IPS-NIHi11 (cell line): Measurements from ENCODE around the gene SPOCD1.

Experiments used
- DNase-seq: peaks from one replicate; pipeline ENCODE4 v3.0.0; 2012; ENCODE audit warnings: mixed read lengths, low spot score

SPOCD1 gene

DNA sequence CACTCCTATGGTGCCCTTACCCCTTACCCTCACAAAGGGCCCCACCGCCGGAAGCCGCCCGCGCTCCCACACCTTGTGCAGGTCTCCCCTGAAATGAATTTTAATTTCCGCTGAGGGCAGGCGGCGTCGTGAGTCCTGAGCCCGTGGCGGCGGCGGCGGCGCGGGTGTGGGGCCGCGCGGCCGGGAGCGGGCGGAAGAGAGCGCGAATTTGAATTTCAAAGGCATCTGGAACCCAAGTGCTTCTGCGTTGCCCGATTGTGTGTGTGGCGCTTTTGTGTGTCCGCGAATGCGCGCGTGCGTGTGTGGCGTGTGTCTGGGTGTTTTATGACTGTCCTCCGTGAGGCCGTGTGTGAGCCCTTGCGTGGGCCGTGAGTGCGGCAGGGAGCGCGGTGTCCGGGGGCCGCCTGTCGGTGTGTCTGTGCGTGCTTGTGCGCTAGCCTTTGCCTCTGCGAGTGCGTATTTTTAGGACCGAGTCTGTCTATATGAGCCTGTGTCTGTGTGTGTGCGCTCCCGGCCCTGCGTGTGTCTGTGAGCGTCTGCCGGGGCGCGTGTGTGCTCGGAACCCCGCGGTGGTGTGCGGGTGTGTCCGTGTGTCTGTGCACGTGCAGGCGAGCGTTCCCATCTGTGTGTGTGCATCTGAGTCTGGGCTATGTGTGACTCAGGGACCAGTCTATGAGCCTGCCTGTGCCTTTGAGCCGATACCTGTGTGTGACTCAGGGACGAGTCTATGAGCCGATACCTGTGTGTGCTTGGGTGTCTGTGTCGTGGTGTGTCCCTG is 43.7 kb downstream of the SPOCD1 start:
- DNase-seq, result no peak

DNA sequence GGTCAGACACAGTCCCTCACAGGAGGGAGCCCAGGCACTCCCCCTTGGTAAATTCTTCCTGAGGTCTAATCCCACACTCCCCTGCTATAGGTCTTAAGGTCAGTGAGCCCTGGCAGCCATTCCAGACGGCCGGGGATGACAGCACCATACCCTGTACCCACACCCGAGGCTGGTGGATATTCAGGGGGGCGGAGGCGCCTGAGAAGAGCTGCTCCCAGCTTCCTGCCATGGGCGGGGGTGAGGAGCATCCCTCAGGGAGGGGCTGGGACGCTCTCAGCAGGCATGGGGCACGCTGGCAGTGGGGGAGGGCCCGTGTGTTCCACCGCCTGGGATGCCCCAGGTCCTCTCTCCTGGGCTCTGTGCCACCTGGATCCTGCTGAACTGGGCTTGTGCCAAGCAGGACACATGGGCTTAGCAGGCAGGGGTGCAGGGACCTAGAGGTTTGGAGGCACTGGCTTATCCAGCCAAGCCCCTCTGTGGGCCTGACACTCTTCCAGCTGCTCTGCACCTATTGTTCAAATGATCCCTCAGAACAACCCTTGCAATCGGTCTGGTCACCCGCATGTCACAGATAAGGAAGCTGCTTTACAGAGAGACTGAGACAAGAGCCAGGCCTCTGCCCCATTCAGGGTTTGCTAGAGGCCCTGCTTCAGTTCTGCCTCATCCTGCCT is 46.0 kb downstream of the SPOCD1 start:
- DNase-seq, result no peak

DNA sequence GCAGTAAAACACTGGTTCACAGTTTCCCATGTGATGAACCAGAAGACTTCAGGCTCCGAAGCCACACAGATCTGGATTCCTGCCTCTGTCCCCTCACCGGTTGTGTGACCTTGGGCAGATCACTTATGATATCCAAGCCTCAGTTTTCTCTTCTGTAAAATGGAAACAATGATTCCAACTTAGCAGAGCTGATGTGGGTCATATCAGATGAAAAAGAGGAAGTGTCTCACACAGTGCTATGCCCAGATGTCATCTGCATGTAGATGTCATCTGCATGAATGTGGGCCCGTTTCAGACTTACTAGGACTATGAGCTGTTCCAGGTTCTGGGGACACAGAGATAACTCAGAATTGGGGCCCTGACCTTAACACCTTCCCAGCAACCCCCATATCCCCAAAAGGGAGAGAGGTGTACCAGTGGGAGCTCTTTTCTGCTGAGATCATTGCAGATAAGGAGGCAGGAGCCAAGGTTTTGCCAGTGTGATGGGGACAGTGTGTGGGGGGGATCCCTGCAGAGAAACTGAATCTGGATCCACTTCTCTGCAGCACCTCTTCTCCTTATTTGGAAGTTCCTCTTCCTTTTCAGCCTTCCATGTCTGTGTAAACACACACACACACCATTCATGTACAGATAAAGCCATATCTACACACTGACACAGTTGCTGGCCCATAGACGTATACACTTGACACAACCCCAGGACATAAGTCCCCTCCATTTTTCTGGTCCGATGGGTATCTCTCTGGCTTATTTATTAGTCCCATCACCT is 46.7 kb downstream of the SPOCD1 start:
- DNase-seq, result no peak

DNA sequence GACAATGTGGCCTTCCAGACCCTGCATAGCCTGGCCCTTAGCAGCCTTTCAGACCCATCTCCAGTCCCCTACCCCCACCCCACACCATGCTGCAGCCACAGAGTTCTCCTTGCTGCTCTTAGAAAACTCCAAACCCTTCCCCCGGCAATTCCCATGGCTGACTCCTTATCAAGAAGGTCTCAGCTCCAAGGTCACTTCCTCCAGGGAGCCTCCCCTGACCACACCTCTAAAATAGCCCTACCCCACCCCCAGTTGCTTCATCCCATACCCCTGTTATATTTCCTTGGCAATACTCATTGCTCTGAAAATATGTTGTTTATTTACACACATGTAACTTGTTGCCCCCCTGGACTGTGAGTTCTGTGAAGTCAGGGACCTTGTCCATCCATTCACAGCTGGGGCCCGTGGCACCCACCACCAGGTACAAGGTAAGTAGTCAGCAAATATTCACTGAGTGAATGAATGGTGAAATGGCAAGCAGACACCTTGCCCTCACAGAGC is 47.4 kb downstream of the SPOCD1 start:
- DNase-seq, result no peak

DNA sequence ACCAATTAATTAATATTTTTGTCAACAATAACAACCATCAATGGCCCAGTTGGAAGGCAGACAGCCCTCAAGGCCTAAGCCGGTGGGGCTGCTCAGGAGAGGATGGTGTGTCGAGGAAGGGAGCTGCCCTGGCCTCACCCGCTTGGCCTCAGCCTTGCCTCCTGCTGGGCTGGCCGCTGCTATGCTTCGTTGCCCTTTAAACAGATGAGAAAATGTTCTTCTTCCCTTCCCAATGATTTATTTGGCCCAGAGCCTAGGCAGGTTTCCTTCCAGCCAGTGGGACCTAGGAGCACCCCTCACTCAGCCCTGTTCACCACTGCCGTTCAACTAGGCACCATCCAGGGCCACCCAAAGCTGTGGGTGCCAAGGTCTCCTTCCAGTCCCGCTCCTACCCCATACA is 48.6 kb downstream of the SPOCD1 start:
- DNase-seq, result no peak

DNA sequence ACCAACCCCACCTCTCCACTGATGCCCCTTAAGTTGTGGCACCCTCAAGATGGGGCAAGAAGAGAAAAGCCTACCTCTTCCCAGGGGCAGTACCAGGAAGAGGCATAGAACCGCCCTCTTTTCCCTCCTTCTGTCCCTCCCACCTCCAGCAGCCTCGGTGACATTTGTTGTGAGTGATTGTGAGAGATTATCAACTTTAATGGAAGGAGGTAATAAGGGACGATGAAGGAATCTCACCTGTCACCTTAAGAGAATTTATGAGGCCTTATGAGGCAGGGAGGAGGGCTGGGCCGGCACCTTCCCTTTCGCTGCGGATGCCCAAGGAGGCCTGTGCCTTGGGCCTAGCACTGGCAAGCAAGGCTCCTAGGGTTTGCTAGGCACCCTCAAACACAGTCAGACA is 50.3 kb downstream of the SPOCD1 start:
- no peak for DNase-seq

DNA sequence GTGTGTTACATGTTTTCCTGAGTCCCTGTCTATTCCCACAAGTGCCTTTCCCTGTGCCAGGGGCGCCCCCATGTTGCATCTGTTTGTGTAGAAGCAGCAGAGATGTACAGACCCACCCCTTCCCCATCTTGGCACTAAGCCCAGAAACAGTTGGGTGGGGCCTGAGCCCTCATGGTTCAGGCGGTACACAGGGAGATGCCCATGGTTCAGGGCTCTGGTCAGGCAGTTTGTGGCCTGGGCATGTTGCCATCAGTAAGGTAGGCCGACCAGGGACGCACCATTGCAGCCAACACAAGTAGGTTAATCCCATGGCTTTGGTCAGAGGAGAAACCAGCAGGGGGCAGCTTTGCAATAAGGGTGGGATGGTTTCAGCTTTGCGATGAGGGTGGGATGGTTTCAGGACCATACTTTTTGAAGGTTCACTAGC is 50.8 kb downstream of the SPOCD1 start:
- no peak for DNase-seq

DNA sequence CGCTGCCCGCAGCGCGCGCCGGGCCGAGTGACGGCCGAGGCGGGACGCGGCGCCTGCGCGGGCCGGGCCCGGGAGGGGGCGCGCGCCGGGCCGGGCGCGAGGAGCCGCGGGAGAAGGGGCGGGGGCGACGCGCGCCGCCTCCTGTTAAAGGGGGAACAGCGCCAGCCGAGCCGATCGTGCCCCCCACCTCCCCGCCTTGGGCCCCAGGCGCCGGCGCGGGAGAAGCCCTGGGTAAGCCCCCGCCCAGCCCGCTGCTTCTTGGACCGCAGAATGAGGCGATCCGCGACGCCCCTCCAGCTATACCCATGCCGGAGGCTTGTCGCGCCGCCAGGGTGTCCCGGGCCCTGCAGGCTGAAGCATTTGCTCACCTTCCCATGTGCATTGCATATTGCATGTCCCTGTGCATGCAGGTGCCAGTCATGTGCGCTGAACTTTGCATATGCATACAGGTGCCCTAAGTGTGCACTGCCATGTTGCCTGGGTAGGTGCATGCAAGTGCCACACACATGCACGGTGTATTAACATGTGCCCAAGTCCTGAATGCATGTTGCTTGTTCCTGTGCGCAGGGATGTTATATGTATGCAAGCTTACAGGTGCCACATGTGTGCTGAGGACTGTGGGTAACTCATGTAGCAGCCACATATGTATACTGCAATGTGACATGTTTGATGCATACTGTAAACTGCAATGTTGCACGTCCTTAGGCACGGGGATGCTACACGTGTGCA is 51.3 kb downstream of the SPOCD1 start, which contains the start of gene ADGRB2:
Gene ADGRB2 (minus strand): TSS at position 29 of the 729 bp plus-strand sequence. CDS start 7,119 bp downstream, outside the sequence.
- DNase-seq, result peak; percentile 76

DNA sequence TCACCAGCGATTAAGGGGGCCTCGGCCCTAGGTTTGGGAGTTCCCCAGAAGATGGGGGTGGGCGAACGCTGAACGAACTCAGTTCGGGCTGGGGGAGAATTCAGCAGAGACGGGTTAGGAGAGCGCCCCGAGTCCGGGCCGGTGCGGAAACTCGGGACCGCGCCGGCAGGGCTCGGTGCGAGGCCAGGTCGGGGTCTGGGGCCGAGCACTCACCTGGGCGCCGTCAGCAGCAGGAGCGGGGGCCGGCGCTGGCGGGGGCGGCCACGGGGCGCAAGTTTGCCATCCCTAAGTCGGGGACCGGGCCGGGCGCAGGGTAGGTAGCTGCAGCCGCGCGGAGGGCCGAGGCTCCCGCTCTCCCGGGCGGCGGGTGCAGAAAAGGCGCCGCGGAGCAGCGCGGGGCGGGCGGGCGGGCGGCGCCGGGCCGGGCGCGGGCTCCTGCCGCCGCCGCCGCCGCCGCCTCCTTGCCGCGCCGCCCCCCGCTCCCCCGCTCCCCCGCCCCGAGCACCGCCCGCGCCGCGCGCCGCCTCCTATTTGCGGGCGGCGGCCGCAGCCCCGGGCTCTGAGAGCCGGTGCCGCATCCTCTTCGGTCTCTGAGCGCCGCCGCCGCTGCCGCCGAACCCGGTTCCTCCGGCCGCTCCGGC is 52.0 kb downstream of the SPOCD1 start:
- no peak for DNase-seq

DNA sequence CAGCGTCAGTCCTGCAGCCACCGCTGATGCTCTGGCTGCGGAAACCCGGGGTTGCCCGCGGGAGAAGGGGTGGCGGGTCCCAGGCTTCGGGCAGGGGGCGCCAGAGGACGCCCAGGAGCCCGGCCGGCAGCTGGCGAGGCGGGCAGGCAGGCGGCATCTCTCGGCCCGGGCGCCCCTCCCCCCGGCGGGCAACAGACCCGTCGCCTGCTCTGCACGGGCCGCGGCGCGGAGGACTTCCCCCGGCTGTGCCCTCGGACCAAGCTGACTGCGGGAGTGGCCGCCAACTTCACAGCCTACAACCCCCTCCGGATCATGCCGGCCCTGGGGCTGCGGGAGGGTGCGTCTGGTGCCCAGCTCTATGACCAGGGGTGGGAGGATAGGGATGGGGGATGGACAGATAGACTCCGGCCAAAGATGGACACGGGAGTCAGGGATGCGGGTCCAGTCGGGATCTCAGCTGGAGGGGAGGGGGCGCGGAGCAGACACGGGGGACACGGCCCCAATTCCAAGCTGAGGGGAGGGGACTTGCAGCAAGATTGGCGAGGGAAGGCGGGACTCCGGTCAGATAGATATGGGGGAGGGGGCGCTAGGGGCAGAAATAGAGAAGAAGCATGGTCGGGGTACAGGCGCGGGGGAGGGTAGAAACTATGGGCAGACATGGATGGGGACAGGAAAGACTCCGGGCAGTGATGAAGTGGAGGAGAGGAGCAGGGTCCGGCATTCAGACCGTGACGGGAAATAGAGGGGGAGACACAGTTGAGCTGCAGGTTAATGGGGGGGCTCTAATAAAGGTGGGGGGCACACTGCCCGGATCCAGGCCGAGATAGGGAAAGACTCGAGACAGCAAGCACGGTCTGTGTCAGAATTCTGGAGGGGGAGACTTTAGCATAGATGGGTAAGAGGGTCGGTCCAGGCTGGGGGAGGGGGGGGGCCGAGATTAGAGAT is 52.8 kb downstream of the SPOCD1 start:
- DNase-seq, result peak; percentile 88

DNA sequence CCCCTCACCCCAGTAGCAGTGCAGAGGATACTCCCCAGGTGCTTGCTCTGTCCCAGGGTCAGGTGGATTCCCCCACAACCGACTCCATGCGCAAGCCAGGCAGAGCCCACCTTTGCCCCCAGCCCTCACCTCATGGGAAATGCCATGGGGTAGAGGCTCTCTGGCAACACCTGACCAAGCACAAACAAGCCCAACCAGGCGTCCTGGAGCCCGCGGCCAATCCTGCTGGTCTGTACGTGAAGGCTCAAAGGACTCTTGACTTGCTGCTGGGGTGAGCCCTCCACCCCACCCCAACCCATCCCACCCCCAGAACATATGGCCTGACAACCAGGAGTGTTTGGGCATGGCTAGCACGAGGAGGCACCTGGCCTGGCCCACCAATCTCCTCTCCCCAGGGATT is 53.5 kb downstream of the SPOCD1 start:
- DNase-seq, result no peak

DNA sequence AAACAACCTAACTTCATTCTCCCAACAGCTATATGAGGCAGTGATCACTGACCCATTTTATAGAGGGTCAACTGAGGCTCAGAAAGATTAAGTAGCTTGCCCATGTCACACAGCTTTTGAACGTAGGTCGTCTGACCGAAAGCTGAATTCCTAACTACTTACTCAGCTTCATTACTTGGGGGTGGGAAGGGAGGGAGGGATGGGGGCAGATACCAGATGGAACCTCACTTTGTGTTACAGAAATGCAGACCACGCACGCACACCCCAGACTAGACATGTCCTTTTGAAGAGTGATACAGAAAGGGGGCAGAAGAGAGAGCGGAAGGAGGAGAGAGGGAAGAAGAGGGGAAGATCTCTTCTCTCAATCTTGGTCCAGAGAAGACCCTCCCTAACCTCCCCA is 53.9 kb downstream of the SPOCD1 start:
- DNase-seq, result no peak

DNA sequence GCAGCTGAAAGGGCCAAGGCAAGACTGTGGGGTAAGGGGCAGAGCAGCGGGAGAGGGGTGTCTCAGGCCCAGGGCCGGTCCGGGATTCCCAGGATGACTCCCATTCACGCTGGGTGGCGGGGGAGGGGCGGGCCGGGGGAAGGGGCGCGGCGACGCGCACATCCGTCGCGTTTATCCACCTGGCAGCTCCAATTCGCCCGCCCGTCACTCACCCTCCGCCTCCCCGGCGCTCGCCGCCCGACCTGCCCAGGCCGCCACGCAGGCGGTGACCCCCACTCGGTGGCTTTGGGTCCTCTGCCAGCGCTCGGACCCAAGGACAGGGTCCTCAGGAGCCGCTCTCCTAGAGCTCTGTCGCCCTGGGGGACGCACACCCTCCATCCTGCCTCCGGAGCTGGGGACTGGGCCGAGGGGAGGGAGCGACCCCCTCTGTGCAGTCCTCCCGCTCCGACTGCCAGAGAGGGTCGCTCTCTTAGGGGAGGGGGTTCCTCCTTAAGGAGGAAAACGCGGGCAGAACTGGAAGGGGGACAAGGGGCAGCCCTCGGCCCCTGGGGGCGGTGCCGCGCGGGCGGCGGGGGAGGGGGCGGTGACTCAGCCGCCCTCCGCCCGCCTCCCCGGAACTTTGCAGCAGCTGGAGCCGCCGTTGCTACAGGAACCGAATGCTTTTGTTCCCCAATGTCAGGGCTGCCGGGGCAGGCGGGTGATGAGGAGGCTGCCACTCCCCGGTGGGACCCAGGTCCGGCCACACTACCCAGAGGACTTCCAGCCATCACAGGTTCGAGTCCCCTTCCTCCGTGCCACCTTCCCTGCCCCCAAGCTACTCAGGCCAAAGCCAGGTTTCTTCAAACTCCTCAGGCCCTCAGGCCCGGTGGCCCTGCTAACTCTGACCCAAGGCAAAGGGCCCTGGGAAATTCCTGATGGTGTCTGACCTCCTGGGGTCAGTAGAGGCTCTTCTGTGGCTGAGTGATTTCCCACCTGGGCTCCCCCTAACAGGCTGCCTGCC is 55.1 kb downstream of the SPOCD1 start:
- peak; percentile 85 for DNase-seq

DNA sequence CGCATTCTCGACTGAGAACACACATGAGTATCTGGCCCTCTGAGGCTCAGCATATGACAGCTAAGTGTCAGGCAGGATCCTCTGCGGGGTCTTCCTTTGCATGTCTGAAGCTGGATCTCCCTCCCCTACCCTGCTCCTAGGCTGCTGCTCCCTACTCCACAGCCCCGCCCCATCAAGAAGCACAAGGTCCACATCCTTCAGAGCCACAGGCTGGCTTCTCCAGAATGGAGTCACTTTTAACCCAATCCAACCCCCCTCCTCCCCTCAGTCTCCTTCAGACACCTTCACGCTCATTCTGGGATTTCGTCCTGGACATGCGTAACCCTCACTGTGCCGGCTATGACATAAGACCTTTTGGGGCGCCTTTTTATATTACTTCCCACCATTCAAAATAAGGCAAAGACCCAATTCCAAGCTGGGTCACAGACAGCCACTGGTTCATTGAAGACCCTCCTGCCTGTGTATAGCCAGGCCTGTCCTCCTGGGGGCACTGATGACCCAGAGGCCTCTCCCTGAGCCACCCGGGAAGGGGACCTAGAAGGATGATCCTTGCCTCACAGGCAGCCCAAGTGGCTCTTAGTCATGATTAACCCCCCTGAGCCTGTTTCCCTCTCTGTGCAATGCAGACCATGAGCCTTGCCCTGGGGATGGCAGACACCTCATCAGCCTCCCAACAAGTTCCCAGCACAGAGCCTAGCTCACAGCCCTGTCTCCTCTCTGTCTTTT is 56.4 kb downstream of the SPOCD1 start:
- no peak for DNase-seq

DNA sequence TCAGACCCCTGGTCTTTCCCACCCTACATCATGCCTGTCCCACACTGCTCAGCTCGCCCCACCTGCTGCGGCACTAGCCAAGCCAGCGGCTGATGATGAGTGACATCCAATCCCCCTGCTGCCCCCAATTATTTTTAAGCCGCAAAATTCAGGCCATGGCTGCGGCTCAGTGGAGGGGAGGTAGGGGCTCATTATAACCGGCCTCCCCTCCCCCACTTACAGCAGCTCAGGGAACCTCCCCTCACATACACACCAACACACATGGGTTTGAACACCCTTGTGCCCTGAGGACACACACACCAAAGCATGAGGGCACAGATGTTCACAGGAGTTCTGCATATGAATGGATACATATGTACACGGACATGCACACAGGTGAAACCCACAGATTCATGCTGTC is 57.0 kb downstream of the SPOCD1 start:
- DNase-seq, result no peak

DNA sequence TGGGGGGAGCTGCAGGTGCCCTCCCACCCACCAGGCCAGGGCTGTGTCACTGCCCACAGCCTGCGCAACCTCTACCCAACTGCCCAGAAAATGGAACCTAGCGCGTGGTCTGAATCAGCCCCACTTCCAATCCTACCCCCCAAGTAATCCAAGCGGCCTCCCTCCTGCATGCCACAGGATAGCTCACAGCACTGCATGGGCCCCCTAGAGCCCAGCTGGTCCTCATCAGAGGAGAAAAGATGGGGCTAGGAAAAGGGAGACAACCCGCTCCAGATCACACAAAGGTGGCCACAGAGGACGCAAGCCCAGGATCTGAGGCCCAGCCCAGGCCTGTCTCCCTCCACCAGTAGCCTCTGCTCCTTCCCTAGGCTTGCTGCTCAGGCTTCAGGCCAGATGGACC is 57.8 kb downstream of the SPOCD1 start:
- DNase-seq, result no peak

DNA sequence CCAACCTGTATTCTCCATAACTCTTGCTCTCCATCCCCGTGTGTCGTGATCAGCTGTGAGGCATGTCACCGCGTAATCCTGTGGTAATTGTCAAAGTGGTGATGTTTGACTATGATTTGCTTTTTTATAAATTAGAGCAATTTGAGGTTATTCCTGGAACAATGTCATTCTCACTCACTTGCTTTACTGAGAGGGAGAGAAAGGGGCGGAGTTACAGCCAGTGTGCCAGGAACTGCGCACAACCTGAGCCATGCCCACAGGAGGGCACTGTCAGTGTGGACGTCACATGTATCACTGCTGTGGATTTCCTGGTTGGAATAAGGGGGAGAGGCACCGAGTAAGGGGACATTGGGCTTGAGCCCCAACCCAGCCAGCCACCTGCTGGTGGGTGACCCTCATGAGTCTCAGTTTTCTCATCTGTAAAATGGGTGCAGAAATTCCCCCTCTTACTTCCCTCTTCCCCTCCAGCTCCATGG is 58.6 kb downstream of the SPOCD1 start:
- no peak for DNase-seq

DNA sequence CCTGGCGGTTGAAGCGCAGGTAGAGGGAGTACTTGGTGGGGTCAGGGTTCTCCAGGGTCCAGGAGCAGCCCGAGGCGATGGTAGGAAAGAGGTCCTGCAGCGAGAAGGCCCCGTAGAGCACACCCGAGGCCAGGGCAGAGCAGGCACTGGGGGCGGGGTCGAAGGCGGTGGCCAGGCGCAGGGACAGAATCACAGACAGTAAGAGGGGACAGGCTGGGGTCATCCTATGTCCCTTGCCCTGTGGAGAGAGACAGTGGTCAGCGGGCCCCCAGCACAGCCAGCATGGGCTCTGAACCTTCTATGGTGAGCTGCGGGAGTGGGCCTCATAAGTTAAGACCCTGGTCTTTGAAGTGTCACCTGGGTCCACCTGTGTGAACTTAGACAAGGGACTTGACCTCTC is 59.2 kb downstream of the SPOCD1 start:
- no peak for DNase-seq
